ENCODE measurements around the gene DIO3. TPM values are rescaled to one million over a fixed set of nuclear protein-coding genes. Genes with fewer than 3 reads are reported as not detected.
A peak's percentile ranks its signal among the peaks of the same experiment; 100 is the strongest.

The DIO3 gene
- total and polyA plus RNA-seq, 2 donors (not counting 1 experiment from before 2014, with no cell fraction given): not detected

GRCh38 chr14:101535701-101536207 lies 25.5 kb upstream of the DIO3 start:
- peaks cover 4% of the 10 kb centered on the region for H3K4me1 Mint-ChIP-seq
- Histone ChIP-seq H3K79me2 (ENCODE audit: control insufficient read depth, insufficient read depth, low read length) (no peaks in the 10 kb centered on the region), H3K4me2 (replicated peaks; ENCODE audit: low read depth, low read length, poor library complexity, severe bottlenecking) (no peak overlapping the region), H3K4me3 (ENCODE audit: control extremely low read depth in 1 of 5, extremely low read depth in 1 of 5, insufficient read depth in 1 of 5, low read depth in 2 of 5, low read length in 4 of 5) (no peak overlapping the region), H3K27ac (ENCODE audit: low read length in 2 of 2) (no peak overlapping the region), H4K20me1 (ENCODE audit: control insufficient read depth, insufficient read depth, low read length, poor library complexity, severe bottlenecking) (no peaks in the 10 kb centered on the region), H3K4me1 (ENCODE audit: control insufficient read depth in 2 of 2, insufficient read depth in 2 of 2, low read length in 2 of 2) (peaks cover 0 to 4% of the 10 kb centered on the region in 2 donors), H3K9me3 (ENCODE audit: control extremely low read depth in 1 of 3, control insufficient read depth in 2 of 3, insufficient read depth in 1 of 3, low read length in 2 of 3) (peaks cover 0 to 8% (median 0%) of the 10 kb centered on the region in 3 donors), H3K9ac (ENCODE audit: low read length) (no peak overlapping the region), H2AFZ (ENCODE audit: insufficient read depth, low read depth, low read length, poor library complexity, severe bottlenecking) (peak overlapping the region; percentile 18), H3K27me3 (replicated peaks in 1 of 4; ENCODE audit: control extremely low read depth in 1 of 4, control insufficient read depth in 3 of 4, insufficient read depth in 4 of 4, low read length in 3 of 4) (no peaks in the 10 kb centered on the region), H3K36me3 (replicated peaks in 1 of 2; ENCODE audit: control extremely low read depth in 1 of 2, control insufficient read depth in 1 of 2, extremely low read depth in 1 of 2, insufficient read depth in 2 of 2, low read length in 1 of 2) (no peaks in the 10 kb centered on the region)
- CTCF ChIA-PET: no interaction called here
- peaks cover 18% of the 10 kb centered on the region for H3K27me3 Mint-ChIP-seq
- no peak for TF ChIP-seq EZH2 (IDR thresholded peaks at IDR 0.05; ENCODE audit: borderline replicate concordance, insufficient read depth, low read depth, low read length, poor library complexity, severe bottlenecking)
- TF ChIP-seq CTCF (IDR thresholded peaks at IDR 0.05): no peak
- 71% methylated on average over 8 of the region's 8 CpGs for WGBS (ENCODE audit: insufficient coverage)
- DNase-seq (no peak), ATAC-seq (ENCODE audit: low read depth) (no peak)
- H3K27ac Mint-ChIP-seq: no peak overlapping the region
- POLR2A ChIA-PET: no interaction called here
- H3K9me3 Mint-ChIP-seq (ENCODE audit: insufficient read depth): no peaks in the 10 kb centered on the region
- H3K4me3 Mint-ChIP-seq: peak overlapping the region; percentile 2
- intact Hi-C loops (cut with micrococcal nuclease): no loop called here

- Mint-ChIP-seq H3K27me3 (peaks cover 18% of the 10 kb centered on the region), H3K27ac (no peak overlapping the region), H3K9me3 (ENCODE audit: insufficient read depth) (no peaks in the 10 kb centered on the region), H3K4me3 (no peak overlapping the region), H3K4me1 (peaks cover 4% of the 10 kb centered on the region)
- Histone ChIP-seq H3K27me3 (replicated peaks in 1 of 4; ENCODE audit: control extremely low read depth in 1 of 4, control insufficient read depth in 3 of 4, insufficient read depth in 4 of 4, low read length in 3 of 4) (no peaks in the 10 kb centered on the region), H3K36me3 (replicated peaks in 1 of 2; ENCODE audit: control extremely low read depth in 1 of 2, control insufficient read depth in 1 of 2, extremely low read depth in 1 of 2, insufficient read depth in 2 of 2, low read length in 1 of 2) (no peaks in the 10 kb centered on the region), H3K9ac (ENCODE audit: low read length) (no peak overlapping the region), H3K4me3 (ENCODE audit: control extremely low read depth in 1 of 5, extremely low read depth in 1 of 5, insufficient read depth in 1 of 5, low read depth in 2 of 5, low read length in 4 of 5) (no peak overlapping the region), H4K20me1 (ENCODE audit: control insufficient read depth, insufficient read depth, low read length, poor library complexity, severe bottlenecking) (no peaks in the 10 kb centered on the region), H3K79me2 (ENCODE audit: control insufficient read depth, insufficient read depth, low read length) (no peaks in the 10 kb centered on the region), H2AFZ (ENCODE audit: insufficient read depth, low read depth, low read length, poor library complexity, severe bottlenecking) (no peak overlapping the region), H3K4me2 (replicated peaks; ENCODE audit: low read depth, low read length, poor library complexity, severe bottlenecking) (no peak overlapping the region), H3K27ac (ENCODE audit: low read length in 2 of 2) (no peak overlapping the region), H3K4me1 (ENCODE audit: control insufficient read depth in 2 of 2, insufficient read depth in 2 of 2, low read length in 2 of 2) (peaks cover 0 to 4% of the 10 kb centered on the region in 2 donors), H3K9me3 (ENCODE audit: control extremely low read depth in 1 of 3, control insufficient read depth in 2 of 3, insufficient read depth in 1 of 3, low read length in 2 of 3) (peaks cover 0 to 8% (median 0%) of the 10 kb centered on the region in 3 donors)
- intact Hi-C loops (cut with micrococcal nuclease): no loop called here
- TF ChIP-seq CTCF (IDR thresholded peaks at IDR 0.05) (no peak), EZH2 (IDR thresholded peaks at IDR 0.05; ENCODE audit: borderline replicate concordance, insufficient read depth, low read depth, low read length, poor library complexity, severe bottlenecking) (no peak)
- ATAC-seq (ENCODE audit: low read depth) (no peak), DNase-seq (no peak)
- CTCF ChIA-PET: no interaction called here
- 87% methylated on average over 7 of the region's 7 CpGs for WGBS (ENCODE audit: insufficient coverage)
- POLR2A ChIA-PET: no interaction called here
Observed at GRCh38 chr14:101537286-101537685, 24.0 kb upstream of the DIO3 start.
